ENCODE data around the gene LARGE1.

LARGE1 gene

DNA sequence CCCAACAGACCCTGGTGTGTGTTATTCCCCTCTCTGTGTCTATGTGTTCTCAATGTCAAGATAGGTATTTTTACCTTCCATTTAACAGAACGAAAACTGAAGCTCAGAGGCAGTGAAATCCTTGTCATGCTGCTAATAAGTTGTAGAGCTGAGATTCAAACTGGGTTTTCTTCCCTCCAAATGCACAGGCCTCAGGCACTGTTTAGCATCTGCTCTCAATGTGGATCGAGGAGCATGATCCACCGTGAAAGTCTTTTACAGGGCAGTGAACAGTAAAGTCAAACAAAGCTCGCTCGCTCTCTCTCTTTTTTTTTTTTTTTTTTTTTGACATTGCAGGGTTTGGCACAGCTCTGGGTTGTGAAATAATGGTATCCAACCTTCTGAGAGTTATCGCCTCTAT lies 461.1 kb downstream of the LARGE1 start:
- H3K4me3 ChIP-seq (ENCODE audit: low read depth, low read length) = no peak overlapping the region
- no peak for DNase-seq (ENCODE audit: low read depth)
- TF ChIP-seq MYC (IDR thresholded peaks at IDR 0.05; ENCODE audit: low read depth, low read length) (no peak), POLR2A (IDR thresholded peaks at IDR 0.05; ENCODE audit: extremely low read depth, insufficient read length) (no peak), MAX (IDR thresholded peaks at IDR 0.05; ENCODE audit: low read depth, low read length) (no peak)
- TF ChIP-seq, protein P1, sequence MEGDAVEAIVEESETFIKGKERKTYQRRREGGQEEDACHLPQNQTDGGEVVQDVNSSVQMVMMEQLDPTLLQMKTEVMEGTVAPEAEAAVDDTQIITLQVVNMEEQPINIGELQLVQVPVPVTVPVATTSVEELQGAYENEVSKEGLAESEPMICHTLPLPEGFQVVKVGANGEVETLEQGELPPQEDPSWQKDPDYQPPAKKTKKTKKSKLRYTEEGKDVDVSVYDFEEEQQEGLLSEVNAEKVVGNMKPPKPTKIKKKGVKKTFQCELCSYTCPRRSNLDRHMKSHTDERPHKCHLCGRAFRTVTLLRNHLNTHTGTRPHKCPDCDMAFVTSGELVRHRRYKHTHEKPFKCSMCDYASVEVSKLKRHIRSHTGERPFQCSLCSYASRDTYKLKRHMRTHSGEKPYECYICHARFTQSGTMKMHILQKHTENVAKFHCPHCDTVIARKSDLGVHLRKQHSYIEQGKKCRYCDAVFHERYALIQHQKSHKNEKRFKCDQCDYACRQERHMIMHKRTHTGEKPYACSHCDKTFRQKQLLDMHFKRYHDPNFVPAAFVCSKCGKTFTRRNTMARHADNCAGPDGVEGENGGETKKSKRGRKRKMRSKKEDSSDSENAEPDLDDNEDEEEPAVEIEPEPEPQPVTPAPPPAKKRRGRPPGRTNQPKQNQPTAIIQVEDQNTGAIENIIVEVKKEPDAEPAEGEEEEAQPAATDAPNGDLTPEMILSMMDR (IDR thresholded peaks at IDR 0.05; ENCODE audit: low read depth, low read length) = no peak

- TF ChIP-seq, protein P1 (IDR thresholded peaks at IDR 0.05; ENCODE audit: low read depth, low read length) = no peak
- TF ChIP-seq MAX (IDR thresholded peaks at IDR 0.05; ENCODE audit: low read depth, low read length) (no peak), MYC (IDR thresholded peaks at IDR 0.05; ENCODE audit: low read depth, low read length) (no peak), POLR2A (IDR thresholded peaks at IDR 0.05; ENCODE audit: extremely low read depth, insufficient read length) (no peak)
- no peak for DNase-seq (ENCODE audit: low read depth)
Observed at GRCh38 chr22:33456511-33456910, 463.8 kb downstream of the LARGE1 start.

GRCh38 chr22:33455036-33455435 lies 465.2 kb downstream of the LARGE1 start:
- H3K4me3 ChIP-seq (ENCODE audit: low read depth, low read length) = no peak overlapping the region
- TF ChIP-seq MAX (IDR thresholded peaks at IDR 0.05; ENCODE audit: low read depth, low read length) (no peak), POLR2A (IDR thresholded peaks at IDR 0.05; ENCODE audit: extremely low read depth, insufficient read length) (no peak), MYC (IDR thresholded peaks at IDR 0.05; ENCODE audit: low read depth, low read length) (no peak)
- TF ChIP-seq, protein P1 (IDR thresholded peaks at IDR 0.05; ENCODE audit: low read depth, low read length) = no peak
- DNase-seq (ENCODE audit: low read depth) = no peak

More at GRCh38 chr22:33456511-33456910, 463.8 kb downstream of the LARGE1 start:
- H3K4me3 ChIP-seq (ENCODE audit: low read depth, low read length) = no peak overlapping the region

GRCh38 chr22:33451866-33452469 lies 468.3 kb downstream of the LARGE1 start:
- DNase-seq (ENCODE audit: low read depth) = no peak
- TF ChIP-seq MYC (IDR thresholded peaks at IDR 0.05; ENCODE audit: low read depth, low read length) (no peak), POLR2A (IDR thresholded peaks at IDR 0.05; ENCODE audit: extremely low read depth, insufficient read length) (no peak), MAX (IDR thresholded peaks at IDR 0.05; ENCODE audit: low read depth, low read length) (no peak)
- TF ChIP-seq, protein P1 (IDR thresholded peaks at IDR 0.05; ENCODE audit: low read depth, low read length) = no peak
- no peak overlapping the region for H3K4me3 ChIP-seq (ENCODE audit: low read depth, low read length)

DNA sequence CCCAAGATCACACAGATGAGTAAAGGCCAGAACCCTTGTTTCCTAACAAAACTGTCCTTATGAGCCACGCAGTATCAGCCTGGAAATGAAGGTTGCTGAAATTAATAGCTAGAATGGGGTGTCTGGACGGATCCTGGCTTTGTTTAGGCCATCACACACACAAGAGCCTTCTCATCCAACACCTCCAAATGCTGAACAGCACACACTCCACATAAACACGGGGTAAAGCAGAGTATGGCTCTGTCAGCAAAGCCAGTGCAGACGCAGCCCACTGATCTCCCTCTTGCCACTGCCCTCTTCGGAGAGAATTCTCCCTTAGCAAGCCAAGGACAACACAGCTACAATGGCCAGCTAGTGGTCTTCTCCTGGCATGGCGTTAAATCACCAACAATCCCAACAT lies 469.5 kb downstream of the LARGE1 start:
- no peak for DNase-seq (ENCODE audit: low read depth)
- H3K4me3 ChIP-seq (ENCODE audit: low read depth, low read length) = no peak overlapping the region
- TF ChIP-seq MAX (IDR thresholded peaks at IDR 0.05; ENCODE audit: low read depth, low read length) (no peak), POLR2A (IDR thresholded peaks at IDR 0.05; ENCODE audit: extremely low read depth, insufficient read length) (no peak), MYC (IDR thresholded peaks at IDR 0.05; ENCODE audit: low read depth, low read length) (no peak)
- TF ChIP-seq, protein P1 (IDR thresholded peaks at IDR 0.05; ENCODE audit: low read depth, low read length) = no peak

All from NB4 (cell line).